HG03575 (cell line): ENCODE data around the gene C1orf74.

Experiments used
- ATAC-seq: cut with Tn5 transposase; IDR thresholded peaks from one replicate; pipeline ENCODE4 v1.9.1; 2021; ENCODE audit not compliant: unreplicated experiment, insufficient number of reproducible peaks, low FRiP score; ENCODE audit errors: extremely low read depth

C1orf74 gene

GRCh38 chr1:209751627-209752231 lies 32.6 kb downstream of the C1orf74 start:
- peak; percentile 39 for ATAC-seq

GRCh38 chr1:209749670-209750323 lies 34.6 kb downstream of the C1orf74 start:
- ATAC-seq: no peak

DNA sequence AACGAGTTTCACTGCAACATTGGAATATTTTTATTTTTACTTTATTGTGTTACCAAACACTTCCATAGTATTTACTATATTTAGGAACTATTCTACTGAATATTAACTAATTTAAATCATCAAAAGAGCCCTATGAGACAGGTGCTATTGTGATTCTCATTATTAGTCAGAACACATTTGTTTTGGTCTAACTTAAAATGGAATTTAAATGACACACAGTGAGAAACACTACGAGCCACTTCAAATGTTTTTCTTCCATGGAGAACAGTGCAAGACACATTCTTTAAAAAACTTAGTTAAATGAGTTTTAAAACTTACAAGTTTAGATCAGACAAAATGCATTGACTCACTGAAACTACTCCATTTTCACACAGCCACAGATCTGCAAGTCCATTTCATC lies 35.2 kb downstream of the C1orf74 start:
- ATAC-seq: no peak

- ATAC-seq: no peak
These were observed 35.7 kb downstream of the C1orf74 start for GRCh38 chr1:209748620-209749019.

DNA sequence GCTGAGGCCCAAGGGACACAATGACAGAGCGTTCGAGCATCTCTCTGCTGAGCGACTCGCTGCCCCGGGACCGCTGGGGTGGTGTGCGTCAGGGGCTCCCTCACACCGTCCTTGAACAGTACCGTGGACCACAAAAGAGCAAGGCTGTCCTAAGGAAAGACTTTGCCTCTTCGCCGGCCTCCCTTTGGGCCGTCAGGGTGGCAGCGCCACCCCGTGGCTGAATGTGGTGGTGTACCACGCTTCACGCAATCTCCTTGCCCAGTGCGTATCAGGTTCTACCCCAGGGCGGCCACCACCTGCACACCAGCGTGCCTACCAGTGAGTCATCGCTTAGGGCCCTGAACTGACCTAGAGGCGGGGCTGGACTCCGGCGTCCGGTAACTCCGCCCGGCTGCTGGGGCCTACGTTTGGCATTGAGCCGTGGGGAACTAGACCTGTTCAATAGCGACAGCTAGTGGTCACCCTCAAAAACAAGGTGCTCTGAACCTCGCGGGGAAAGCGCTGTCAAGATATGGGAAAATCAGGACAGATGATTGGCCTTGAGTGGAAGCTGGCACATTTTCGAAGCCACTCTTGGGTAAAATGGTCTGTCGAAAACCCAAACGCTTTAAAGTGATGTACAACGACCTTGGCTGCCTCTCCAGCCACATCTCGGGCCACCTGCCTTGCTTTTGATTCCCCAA lies 36.6 kb downstream of the C1orf74 start:
- ATAC-seq: peak; percentile 43

- ATAC-seq: no peak
These were observed 37.8 kb downstream of the C1orf74 start for GRCh38 chr1:209746451-209747165.

DNA sequence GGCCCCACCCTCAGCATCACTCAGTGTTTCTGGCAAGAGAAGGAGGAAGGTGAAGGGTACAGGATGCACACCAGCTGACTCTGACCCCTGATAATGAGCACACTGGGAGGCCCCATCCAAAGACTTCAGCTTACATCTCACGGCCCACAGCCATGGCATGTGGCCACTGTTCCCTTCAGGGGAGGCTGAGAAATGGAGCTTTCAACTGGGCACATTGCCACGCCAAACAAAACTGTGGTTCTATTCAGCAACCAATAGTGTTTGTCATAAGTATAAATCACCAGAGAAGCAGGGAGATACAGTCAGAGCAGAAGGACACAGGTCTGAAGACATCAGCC lies 41.2 kb downstream of the C1orf74 start:
- ATAC-seq: no peak

- ATAC-seq: no peak
These were observed 41.8 kb downstream of the C1orf74 start for GRCh38 chr1:209742409-209743144.

- ATAC-seq: no peak
These were observed 42.5 kb downstream of the C1orf74 start for GRCh38 chr1:209741889-209742288.

DNA sequence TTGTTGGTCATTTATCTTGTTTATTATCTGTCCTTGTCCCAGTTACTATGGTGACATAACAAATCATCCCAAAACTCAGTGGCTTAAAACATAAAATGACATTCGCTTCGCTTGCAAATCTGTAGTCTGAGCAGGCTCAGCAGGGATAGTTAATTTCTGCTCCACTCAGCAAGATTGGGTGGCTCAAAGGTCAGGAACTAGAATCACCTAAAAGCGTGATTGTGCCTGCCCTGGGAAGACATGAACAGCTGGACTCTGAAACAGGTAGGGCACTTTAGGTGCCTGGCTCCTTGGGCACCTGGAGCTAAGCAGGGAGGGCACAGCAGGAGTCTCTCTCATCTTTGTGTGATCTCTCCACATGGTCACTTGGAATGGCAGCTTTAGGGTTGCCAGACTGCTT lies 43.2 kb downstream of the C1orf74 start:
- no peak for ATAC-seq

DNA sequence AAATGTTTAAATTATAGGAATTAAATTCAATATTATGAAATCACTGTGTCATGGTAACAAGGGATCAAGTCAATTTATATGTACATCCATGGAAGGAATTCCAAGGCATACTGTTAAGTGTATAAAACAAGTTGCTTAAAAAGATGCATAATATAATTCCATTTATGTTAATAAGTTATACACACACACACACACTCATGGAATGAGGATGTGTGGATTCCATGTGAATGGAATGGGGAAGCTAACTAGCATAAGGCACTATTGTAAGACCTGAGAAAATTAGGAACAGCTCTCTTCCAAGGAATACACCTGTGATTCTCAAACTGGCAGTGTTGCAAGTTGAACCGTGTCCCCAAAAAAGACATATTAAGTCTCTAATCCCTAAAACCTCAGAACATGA lies 46.1 kb downstream of the C1orf74 start:
- no peak for ATAC-seq

GRCh38 chr1:209737118-209737505 lies 47.2 kb downstream of the C1orf74 start:
- ATAC-seq: no peak

- ATAC-seq: no peak
These were observed 47.8 kb downstream of the C1orf74 start for GRCh38 chr1:209736490-209737117.

DNA sequence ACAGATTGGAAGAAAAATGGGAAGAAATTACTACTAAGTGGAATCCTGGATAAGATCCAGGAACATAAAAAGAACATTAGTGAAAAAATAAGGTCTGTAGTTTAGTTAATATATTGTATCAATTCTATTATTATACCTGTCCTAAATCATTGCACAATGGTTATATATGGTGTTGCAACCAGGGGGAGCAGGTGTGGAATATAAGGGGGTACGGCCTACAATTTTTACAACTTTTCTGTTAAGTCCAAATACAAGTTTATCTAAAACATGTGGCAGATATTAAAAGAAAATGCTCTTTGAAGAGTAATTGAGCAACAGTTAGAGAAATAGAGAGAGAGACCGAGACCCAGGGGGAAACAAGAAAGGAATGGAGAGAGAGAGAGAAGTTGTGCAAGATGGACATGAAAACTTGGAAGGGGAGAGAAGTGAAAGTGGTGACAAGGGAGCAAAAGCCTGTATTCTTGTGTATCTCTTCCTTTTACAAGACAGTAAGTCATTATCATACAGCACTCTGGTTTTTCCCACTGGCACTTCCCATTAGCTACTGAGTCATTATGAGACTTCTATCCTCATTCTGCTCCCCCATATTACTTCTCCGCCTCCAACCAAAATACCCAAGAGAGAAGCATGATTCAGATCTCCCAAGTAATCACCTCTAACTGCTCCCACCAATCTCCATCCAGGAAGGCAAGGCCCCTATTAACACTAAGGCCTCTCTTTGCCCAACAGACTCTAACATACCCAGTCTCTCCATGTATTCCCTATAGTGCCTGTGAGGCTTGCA lies 50.8 kb downstream of the C1orf74 start:
- ATAC-seq: no peak

DNA sequence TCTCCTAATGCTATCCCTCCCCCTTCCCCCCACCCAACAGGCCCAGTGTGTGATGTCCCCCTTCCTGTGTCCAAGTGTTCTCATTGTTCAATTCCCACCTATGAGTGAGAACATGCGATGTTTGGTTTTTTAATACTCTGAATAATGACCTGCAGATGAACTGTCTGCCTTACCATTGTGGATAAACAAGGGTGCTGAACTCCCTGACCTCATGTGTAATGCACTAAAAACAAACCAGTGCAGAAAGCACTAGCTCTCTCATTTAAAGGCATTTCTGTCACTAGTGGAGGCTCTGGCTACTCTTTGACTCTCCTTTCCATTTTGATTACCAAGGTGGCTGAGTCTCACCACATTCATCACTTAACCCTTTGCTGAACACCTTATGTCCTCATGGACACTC lies 51.6 kb downstream of the C1orf74 start:
- no peak for ATAC-seq

DNA sequence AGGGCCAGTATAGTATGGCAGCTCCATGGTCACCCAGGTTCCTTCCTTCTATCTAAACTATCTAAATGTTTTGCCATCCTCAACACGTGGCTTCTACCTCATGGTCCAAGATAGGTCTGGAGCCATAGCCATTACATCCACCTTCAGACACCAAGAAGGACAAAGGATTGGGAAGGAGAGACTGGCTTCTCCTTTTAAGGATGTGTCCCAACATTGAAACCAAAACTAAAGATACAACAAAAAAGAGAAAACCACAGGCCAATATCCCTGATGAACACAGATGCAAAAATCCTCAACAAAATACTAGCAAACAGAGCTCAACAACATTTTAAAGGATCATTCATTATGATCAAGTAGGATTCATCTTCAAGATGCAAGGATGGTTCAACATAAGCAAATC lies 54.9 kb downstream of the C1orf74 start:
- ATAC-seq: no peak
